GM21390 (cell line): ENCODE data around the gene PNLIPRP2.

Experiments used
- ATAC-seq: cut with Tn5 transposase; IDR thresholded peaks from one replicate; pipeline ENCODE4 v1.9.1; 2021; ENCODE audit not compliant: unreplicated experiment

The PNLIPRP2 gene

DNA sequence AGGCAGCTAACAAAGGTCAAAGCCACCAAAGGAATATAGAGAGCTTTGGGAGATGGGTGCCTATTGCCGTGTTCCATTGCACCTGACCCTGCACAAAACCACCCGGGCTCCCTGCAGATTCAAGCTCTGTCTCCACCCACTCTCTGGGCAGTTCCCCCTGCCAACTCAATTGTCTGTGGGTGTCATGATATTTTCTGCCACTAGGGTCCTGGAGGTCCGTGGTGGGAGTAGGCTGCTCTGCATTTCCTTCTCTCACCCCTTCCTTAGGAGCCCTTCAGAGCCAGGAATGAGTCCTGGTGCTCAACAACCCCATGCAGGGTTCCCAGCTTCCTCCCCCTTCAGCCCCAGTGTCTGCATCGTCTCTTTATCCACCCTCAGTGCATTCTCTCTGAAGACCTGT lies 34.1 kb downstream of the PNLIPRP2 start:
- ATAC-seq: no peak

GRCh38 chr10:116655568-116655967 lies 34.8 kb downstream of the PNLIPRP2 start:
- ATAC-seq: no peak

GRCh38 chr10:116656044-116656443 lies 35.3 kb downstream of the PNLIPRP2 start:
- ATAC-seq: no peak

DNA sequence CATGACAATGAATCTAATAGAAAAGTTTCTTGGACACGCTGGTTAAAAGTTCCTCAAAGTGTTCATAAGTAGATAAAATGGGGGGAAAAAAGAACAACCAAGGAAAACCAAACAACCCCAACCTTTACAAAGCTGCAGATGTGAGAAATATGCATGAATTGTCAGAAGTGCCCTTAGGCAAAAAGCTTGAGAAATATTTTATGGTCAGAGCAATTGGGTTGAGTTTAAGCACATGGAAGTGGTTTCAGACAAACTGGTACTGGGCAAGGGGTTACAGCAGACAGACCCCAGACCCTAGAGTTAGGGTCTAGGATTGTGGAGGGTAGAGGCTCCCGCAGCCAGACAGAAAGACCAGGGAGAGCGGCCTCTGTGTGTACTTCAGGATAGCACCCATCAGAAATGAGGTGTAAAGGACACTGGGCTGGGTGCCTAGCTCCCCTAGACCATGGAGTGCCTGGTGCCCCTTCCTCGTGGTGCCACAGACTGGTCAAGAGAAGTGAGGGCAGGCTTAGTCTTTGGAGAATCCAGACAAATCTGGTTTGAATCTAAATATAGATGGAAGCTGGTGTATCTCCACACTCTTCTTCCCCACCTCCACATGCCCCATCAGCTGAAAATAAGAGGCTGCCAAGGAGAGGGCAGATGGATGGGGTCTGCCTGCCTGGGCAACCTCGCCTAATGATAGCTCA lies 37.3 kb downstream of the PNLIPRP2 start:
- ATAC-seq: no peak

DNA sequence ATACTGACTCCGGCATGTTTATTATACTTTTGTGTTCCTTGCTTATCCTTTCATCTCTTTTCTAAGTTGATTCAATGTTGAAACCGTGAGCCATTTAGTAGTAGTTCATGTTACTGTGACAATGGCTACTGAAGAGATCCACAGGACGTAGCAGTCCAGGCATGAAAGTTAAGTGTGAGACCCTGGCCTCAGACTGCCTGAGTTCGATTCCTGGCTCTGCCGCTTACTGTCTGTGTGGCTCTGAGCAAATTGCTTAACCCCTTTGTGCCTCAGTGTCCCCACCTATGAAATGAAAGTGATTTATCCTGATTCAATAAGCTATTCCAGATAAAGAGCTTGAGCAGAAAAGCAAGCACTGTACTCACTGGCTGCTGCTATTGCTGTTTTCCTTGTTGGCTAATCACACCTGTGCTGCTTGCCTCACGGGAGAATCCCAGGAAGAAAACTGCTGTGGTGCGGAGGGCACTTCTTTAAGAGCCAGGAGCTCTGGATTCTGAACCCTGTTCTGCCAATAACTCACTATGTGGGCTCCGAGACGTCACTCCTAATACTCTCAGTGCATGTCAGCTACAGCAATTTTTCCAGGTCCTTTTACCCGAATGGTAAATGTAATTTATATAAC lies 38.4 kb downstream of the PNLIPRP2 start:
- ATAC-seq: no peak

GRCh38 chr10:116660860-116661259 lies 40.1 kb downstream of the PNLIPRP2 start:
- no peak for ATAC-seq

- no peak for ATAC-seq
Measured at GRCh38 chr10:116663342-116663741, 42.6 kb downstream of the PNLIPRP2 start.

DNA sequence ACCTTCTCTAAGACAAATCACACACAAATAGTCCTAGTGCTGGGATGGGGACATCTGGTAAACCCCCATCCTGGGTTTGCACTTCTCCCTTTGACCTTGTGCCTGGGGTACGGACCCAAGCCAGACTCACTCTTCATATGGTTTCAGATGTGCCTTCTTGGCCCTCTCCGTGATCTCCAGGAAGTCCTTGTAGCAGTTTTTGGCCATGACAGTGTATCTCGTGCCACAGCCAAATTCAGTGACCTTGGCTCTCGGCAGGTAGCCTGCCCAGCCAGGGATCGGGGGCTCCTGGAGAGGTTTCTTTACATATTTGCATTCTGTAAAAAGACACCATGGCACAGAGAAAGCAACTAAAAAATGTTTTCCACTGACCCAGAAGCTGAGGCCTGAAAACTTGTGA lies 43.9 kb downstream of the PNLIPRP2 start:
- ATAC-seq: no peak

GRCh38 chr10:116665541-116666125 lies 44.9 kb downstream of the PNLIPRP2 start:
- no peak for ATAC-seq

DNA sequence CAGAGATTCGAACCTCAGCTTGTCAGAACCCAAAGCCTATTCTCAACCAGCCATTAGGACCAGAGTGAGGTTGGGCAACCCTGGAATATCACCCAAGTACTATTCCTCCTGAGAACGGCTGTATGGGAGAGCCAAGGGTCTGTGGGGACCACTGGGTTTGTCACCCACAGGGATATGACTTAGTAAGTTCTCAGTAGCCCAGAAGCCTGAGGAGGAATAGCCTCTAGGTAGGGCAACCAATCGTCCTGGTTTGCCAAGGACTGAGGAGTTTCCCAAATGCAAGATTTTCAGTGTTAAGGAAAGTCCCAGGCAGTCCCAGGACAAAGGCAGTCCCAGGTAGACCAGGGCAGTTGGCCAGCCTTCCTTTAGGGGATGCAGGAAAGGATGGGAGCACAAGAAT lies 46.7 kb downstream of the PNLIPRP2 start:
- no peak for ATAC-seq

GRCh38 chr10:116668018-116668417 lies 47.3 kb downstream of the PNLIPRP2 start:
- no peak for ATAC-seq

- ATAC-seq: no peak
Measured at GRCh38 chr10:116668446-116668845, 47.7 kb downstream of the PNLIPRP2 start.

DNA sequence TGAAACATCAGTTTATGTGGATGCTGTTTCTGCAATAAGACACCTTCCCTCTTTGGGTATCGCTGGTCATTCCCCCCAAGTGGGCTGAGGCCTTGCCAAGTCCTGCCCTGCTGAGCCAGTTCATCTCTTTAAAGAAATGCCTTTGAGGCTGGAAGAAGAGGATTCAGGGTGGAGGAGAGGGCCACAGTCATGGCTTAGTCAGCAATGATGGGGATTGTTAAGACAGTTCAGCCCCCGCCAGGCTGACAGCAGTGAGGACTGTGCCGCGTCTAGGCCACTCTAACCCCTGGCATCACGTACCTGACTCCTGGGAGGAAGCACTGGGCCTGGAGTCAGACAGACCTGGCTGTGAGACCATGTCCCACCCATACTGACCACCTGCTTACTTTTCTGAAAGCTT lies 48.3 kb downstream of the PNLIPRP2 start:
- ATAC-seq: no peak

- no peak for ATAC-seq
Measured at GRCh38 chr10:116669832-116670644, 49.3 kb downstream of the PNLIPRP2 start.

- ATAC-seq: no peak
Measured at GRCh38 chr10:116670706-116671105, 50.0 kb downstream of the PNLIPRP2 start.

DNA sequence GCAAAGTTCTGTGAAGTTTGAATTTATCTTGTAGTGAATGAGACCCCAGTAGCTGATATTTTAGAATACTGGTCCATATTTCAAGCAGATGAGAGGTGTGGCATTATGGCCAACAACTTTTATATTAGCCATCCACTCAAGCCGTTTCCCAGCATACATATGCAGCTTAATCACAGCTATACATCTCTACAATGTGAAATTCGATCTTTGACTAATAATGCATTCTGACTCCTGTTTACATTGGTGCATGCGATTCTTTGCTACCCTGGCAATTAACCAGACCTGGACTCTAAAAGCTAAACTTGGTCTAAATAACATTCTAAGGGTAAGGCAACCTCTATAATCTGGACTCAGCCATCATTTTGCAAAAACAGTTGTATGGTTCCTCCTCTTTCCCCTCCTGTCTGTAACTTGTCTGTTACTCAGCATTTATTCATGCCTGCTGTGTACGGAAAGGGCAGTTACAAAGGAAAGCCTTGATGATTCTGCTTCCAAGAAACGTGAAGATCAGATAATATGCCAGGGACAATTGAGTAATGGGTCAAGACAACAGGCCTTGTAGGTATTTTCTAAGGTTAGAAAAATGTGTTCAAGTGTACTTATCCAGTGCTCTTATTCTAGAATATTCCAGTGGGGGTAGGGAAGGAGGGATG lies 50.6 kb downstream of the PNLIPRP2 start:
- ATAC-seq: no peak

- ATAC-seq: no peak
Measured at GRCh38 chr10:116672891-116673290, 52.1 kb downstream of the PNLIPRP2 start.

- no peak for ATAC-seq
Measured at GRCh38 chr10:116673866-116674265, 53.1 kb downstream of the PNLIPRP2 start.

DNA sequence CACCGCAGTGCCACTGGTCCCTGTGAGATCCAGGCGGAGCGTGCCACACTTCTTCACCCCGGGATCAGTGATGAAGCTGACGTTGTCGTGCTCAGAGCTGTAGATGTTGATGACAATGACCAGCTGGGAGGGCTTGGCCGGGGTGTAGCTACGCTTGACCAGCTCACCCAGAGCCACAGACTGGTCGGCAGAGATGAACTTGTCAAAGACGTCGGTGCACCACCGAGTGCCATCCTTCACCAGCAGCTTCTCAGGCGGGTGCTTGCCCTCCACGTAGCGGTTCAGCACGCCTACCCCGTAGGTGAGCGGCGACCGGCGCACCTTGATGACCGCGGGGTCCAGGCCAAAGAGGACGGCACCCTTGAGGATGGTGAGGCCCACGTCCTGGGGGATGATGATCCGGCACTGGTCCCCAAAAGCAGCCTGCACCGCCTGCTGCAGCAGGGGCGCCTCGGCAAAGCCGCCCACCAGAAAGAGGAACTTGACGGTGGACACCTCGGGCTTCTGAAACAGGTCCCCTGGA lies 54.2 kb downstream of the PNLIPRP2 start:
- ATAC-seq: no peak

GRCh38 chr10:116676118-116676517 lies 55.4 kb downstream of the PNLIPRP2 start:
- ATAC-seq: no peak

- no peak for ATAC-seq
Measured at GRCh38 chr10:116676633-116677032, 55.9 kb downstream of the PNLIPRP2 start.
